ENCODE data around the gene CPD. TPM values are rescaled to one million over a fixed set of nuclear protein-coding genes. Genes with fewer than 3 reads are reported as not detected.

The CPD gene
- total and polyA plus RNA-seq, 2 of the 13 experiments (the other 11 are each of a cell fraction or from before 2014, with no cell fraction given) = 46.1 to 72.3 TPM

- TF ChIP-seq NR2F6 (IDR thresholded peaks at IDR 0.05) (peak; percentile 75), NR2F6 (CRISPR knock-in tag; IDR thresholded peaks at IDR 0.05) (peak; percentile 36; the same call in 1 of the 2 replicates)
Measured at GRCh38 chr17:30395398-30396022, 16.8 kb downstream of the CPD start (continued).

GRCh38 chr17:30396129-30396528, 17.4 kb downstream of the CPD start:
- POLR2A ChIA-PET = no interaction called here
- H3K4me3 ChIP-seq (replicated peaks in 1 of 3; ENCODE audit: insufficient read depth in 1 of 3, low read depth in 2 of 3, low read length in 3 of 3) = peak overlapping the region in 1 of 3 experiments; percentile 9; a peak in 1 of 6 replicates
- H3K4me1 ChIP-seq (ENCODE audit: insufficient read depth, low read length) = peaks cover 45% of the 10 kb centered on the region
- DNase-seq (ENCODE audit: low spot score) = no peak
- CTCF ChIA-PET (ENCODE audit: low intra/inter-chr PET ratio, low total read pairs) = no interaction called here
- in situ Hi-C loops (cut with HindIII; ENCODE audit: extremely low pct_ligation_motif_present, low pct_unique_long_range_greater_than_20kb) = no loop called here
- H3K9ac ChIP-seq (ENCODE audit: insufficient read depth, low read depth, low read length) = no peak overlapping the region
- peak overlapping the region; percentile 29 for H3K27ac ChIP-seq (ENCODE audit: extremely low read length, insufficient read depth, low read length)
- H2AFZ ChIP-seq (ENCODE audit: low read length) = no peak overlapping the region
- no peak for FAIRE-seq
- intact Hi-C loops (cut with micrococcal nuclease; ENCODE audit: unreplicated experiment) = no loop called here
- peak overlapping the region; percentile 26 for H3K4me2 ChIP-seq (ENCODE audit: low read depth, low read length)
- H4K20me1 ChIP-seq (ENCODE audit: insufficient read depth, low read length) = 0 out of 2 replicates have a peak, but pooled peaks cover 5% of the 10 kb centered on the region
- no peak for ATAC-seq
- 77% methylated on average over 1 of the region's 1 CpG for WGBS (ENCODE audit: low lambda C conversion rate)
- H3K79me2 ChIP-seq (ENCODE audit: insufficient read depth, low read length) = peaks cover 44% of the 10 kb centered on the region
- no TSS peak for BruUV-seq (replicated peaks)
- H3K9me3 ChIP-seq (ENCODE audit: low read length) = no peaks in the 10 kb centered on the region
- TF ChIP-seq SRY (CRISPR knock-in tag; IDR thresholded peaks at IDR 0.05) = no peak
- no peak for TF ChIP-seq ZNF414 (CRISPR knock-in tag; IDR thresholded peaks at IDR 0.05)
- TF ChIP-seq SKIL (CRISPR knock-in tag; IDR thresholded peaks at IDR 0.05; ENCODE audit: borderline replicate concordance) = no peak
- TF ChIP-seq SETDB1 (CRISPR knock-in tag; IDR thresholded peaks at IDR 0.05; ENCODE audit: borderline replicate concordance) = no peak
- TF ChIP-seq ZNF24 (IDR thresholded peaks at IDR 0.05) = no peak
- no peak for TF ChIP-seq SIN3A (IDR thresholded peaks at IDR 0.05; ENCODE audit: borderline replicate concordance, low read depth, low read length)
- TF ChIP-seq ZBTB46 (CRISPR knock-in tag; IDR thresholded peaks at IDR 0.05; ENCODE audit: borderline replicate concordance) = no peak
- no peak for TF ChIP-seq LRRFIP1 (CRISPR knock-in tag; conservative IDR thresholded peaks at IDR 0.05)
- peaks cover 3 to 16% of the 10 kb centered on the region in 2 experiments; a peak in 4 of 5 replicates for H3K36me3 ChIP-seq (replicated peaks in 1 of 2; ENCODE audit: control insufficient read depth in 1 of 2, insufficient read depth in 2 of 2, low read length in 2 of 2)
- H3K27me3 ChIP-seq (ENCODE audit: control insufficient read depth in 1 of 2, insufficient read depth in 2 of 2, low read length in 2 of 2) = no peaks in the 10 kb centered on the region
